H1 (cell line): ENCODE data around the gene RPL28.

Experiments used
- EGR1 ChIP-seq: IDR thresholded peaks from 2 replicates; pipeline ENCODE4 v1.6.1; 2011; ENCODE audit warnings: low read depth, low read length, borderline replicate concordance
- EZH2 ChIP-seq: fragments of 200-600 bp; sonication (generic); IDR thresholded peaks from 2 replicates; pipeline ENCODE4 v1.7.1; 2012; ENCODE audit warnings: low read depth, mild to moderate bottlenecking, moderate library complexity, low read length, inconsistent platforms; ENCODE audit not compliant: severe bottlenecking
- GTF2F1 ChIP-seq: IDR thresholded peaks from 2 replicates; pipeline ENCODE4 v1.6.1; 2012; ENCODE audit warnings: low read depth, low read length, improper control_type of control experiment, borderline replicate concordance
- HDAC6 ChIP-seq: IDR thresholded peaks from one replicate; pipeline ENCODE4 v1.7.1; 2012; ENCODE audit warnings: low read depth, mild to moderate bottlenecking, inconsistent platforms, low read length, moderate library complexity
- RAD21 ChIP-seq, 2 experiments: IDR thresholded peaks in 1 of 2; conservative IDR thresholded peaks in 1 of 2; 2 replicates each; pipeline ENCODE4 v1.6.1; 2011; ENCODE audit warnings: low read depth in 2 of 2, low read length in 2 of 2, improper control_type of control experiment in 1 of 2, inconsistent platforms in 1 of 2, mild to moderate bottlenecking in 1 of 2, moderate library complexity in 1 of 2
- SIX5 ChIP-seq: IDR thresholded peaks from 2 replicates; pipeline ENCODE4 v1.6.1; 2011; ENCODE audit warnings: mild to moderate bottlenecking, low read depth, low read length
- TF ChIP-seq, protein P1 (sequence below), 3 experiments: IDR thresholded peaks; 1 replicate in 2 of 3; 2 replicates in 1 of 3; pipeline versions ENCODE4 v1.5.1 to v1.6.1; 2011; ENCODE audit warnings: low read length in 3 of 3, mild to moderate bottlenecking in 3 of 3, inconsistent platforms in 2 of 3, low read depth in 1 of 3, moderate library complexity in 1 of 3; ENCODE audit not compliant: insufficient read depth in 1 of 3; ENCODE audit errors: control extremely low read depth in 1 of 3
- TF ChIP-seq, protein P2 (sequence below): IDR thresholded peaks from 2 replicates; pipeline ENCODE4 v1.6.1; 2011; ENCODE audit warnings: low read length, improper control_type of control experiment

DNA sequence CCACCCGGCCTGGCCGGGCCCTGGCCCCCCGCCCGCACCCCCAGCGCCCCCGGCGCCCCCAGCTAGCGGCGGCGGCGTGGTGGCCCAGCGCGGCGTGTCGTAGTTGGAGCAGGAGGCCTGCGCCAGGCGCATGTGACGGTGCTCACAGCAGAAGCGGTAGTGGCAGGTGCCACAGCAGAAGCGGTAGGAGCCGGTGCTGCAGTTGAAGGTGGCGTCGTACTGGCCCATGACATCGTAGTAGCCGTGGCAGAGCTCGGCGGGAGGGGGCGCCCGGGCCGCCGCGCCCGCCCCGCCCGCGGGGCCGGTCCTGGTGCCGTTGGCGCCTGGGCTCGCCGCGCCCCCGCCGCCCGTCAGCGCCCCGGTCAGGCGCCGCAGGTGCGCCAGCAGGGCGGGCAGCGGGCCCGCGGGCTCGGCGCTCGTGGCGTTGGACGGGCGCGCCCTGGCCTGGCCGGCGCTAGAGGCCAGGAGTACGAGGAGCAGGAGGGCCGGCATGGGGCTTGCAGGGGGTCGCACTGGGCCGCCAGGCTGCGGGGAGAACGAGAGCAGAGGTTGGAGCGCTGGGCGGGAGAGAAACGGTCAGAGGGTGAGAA lies 56.7 kb downstream of the RPL28 start:
- TF ChIP-seq, protein P1, sequence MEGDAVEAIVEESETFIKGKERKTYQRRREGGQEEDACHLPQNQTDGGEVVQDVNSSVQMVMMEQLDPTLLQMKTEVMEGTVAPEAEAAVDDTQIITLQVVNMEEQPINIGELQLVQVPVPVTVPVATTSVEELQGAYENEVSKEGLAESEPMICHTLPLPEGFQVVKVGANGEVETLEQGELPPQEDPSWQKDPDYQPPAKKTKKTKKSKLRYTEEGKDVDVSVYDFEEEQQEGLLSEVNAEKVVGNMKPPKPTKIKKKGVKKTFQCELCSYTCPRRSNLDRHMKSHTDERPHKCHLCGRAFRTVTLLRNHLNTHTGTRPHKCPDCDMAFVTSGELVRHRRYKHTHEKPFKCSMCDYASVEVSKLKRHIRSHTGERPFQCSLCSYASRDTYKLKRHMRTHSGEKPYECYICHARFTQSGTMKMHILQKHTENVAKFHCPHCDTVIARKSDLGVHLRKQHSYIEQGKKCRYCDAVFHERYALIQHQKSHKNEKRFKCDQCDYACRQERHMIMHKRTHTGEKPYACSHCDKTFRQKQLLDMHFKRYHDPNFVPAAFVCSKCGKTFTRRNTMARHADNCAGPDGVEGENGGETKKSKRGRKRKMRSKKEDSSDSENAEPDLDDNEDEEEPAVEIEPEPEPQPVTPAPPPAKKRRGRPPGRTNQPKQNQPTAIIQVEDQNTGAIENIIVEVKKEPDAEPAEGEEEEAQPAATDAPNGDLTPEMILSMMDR (IDR thresholded peaks at IDR 0.05; ENCODE audit: control extremely low read depth in 1 of 3, insufficient read depth in 1 of 3, low read depth in 1 of 3, low read length in 3 of 3), result no peak
- TF ChIP-seq GTF2F1 (no peak), SIX5 (no peak), EZH2 (no peak), HDAC6 (no peak), EGR1 (no peak), RAD21 (IDR thresholded peaks at IDR 0.05 in 1 of 2, conservative IDR thresholded peaks at IDR 0.05 in 1 of 2; ENCODE audit: low read depth in 2 of 2, low read length in 2 of 2) (no peak)
- TF ChIP-seq, protein P2, sequence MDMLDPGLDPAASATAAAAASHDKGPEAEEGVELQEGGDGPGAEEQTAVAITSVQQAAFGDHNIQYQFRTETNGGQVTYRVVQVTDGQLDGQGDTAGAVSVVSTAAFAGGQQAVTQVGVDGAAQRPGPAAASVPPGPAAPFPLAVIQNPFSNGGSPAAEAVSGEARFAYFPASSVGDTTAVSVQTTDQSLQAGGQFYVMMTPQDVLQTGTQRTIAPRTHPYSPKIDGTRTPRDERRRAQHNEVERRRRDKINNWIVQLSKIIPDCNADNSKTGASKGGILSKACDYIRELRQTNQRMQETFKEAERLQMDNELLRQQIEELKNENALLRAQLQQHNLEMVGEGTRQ, result no peak
